GM23338 (cell line): ENCODE data around the gene FAM8A1. TPM values are rescaled to one million over a fixed set of nuclear protein-coding genes. Genes with fewer than 3 reads are reported as not detected.

Experiments
- ATAC-seq: fragments of 200-7000 bp; cut with Tn5 transposase; 3 replicates; pipeline ENCODE4 v1.9.1; 2020
- DNase-seq: peaks from one replicate; pipeline ENCODE4 v3.0.0-alpha.2; 2015; ENCODE audit warnings: low spot score
- H2AFZ ChIP-seq: fragments of 200-600 bp; sonication (generic); 2 replicates; pipeline ENCODE4 v1.8.0; 2016; ENCODE audit warnings: antibody characterized with exemption, mild to moderate bottlenecking, moderate library complexity
- H3F3A ChIP-seq: fragments of 200-600 bp; sonication (generic); replicated peaks from 2 replicates; pipeline ENCODE4 v1.8.0; 2017; ENCODE audit warnings: antibody characterized with exemption, mixed run types, low read depth
- H3K27ac ChIP-seq: fragments of 200-600 bp; sonication (generic); 2 replicates; pipeline ENCODE4 v1.6.1; 2016; ENCODE audit warnings: low read depth
- H3K27me3 ChIP-seq: fragments of 200-600 bp; sonication (generic); 2 replicates; pipeline ENCODE4 v1.8.0; 2016; ENCODE audit warnings: mild to moderate bottlenecking, mixed run types, moderate library complexity; ENCODE audit not compliant: insufficient read depth
- H3K36me3 ChIP-seq: fragments of 200-600 bp; sonication (generic); 2 replicates; pipeline ENCODE4 v1.8.0; 2016; ENCODE audit warnings: mild to moderate bottlenecking; ENCODE audit not compliant: insufficient read depth
- H3K4me1 ChIP-seq: fragments of 200-600 bp; sonication (generic); 2 replicates; pipeline ENCODE4 v1.8.0; 2016; ENCODE audit warnings: mild to moderate bottlenecking, moderate library complexity; ENCODE audit not compliant: insufficient read depth
- H3K4me2 ChIP-seq: fragments of 200-600 bp; sonication (generic); 2 replicates; pipeline ENCODE4 v1.7.1; 2017; ENCODE audit warnings: mixed run types
- H3K4me3 ChIP-seq: fragments of 200-600 bp; sonication (generic); 2 replicates; pipeline ENCODE4 v1.6.1; 2016; ENCODE audit warnings: mixed run types
- H3K79me2 ChIP-seq: fragments of 200-600 bp; sonication (generic); replicated peaks from 2 replicates; pipeline ENCODE4 v1.8.0; 2017; ENCODE audit warnings: mild to moderate bottlenecking; ENCODE audit not compliant: insufficient read depth
- H3K9me2 ChIP-seq: fragments of 200-600 bp; sonication (generic); 2 replicates; pipeline ENCODE4 v1.8.0; 2017; ENCODE audit not compliant: insufficient read depth
- H4K20me1 ChIP-seq: fragments of 200-600 bp; sonication (generic); replicated peaks from 2 replicates; pipeline ENCODE4 v1.8.0; 2017; ENCODE audit warnings: mild to moderate bottlenecking; ENCODE audit not compliant: insufficient read depth
- H3K27ac Mint-ChIP-seq: 2 replicates; pipeline ENCODE4 v1.8.0; 2020; ENCODE audit warnings: inconsistent platforms, mild to moderate bottlenecking, moderate library complexity, mixed read lengths
- H3K27me3 Mint-ChIP-seq: 3 replicates; pipeline ENCODE4 v1.8.0; 2022; ENCODE audit warnings: low read depth, mild to moderate bottlenecking, moderate library complexity, mixed read lengths, inconsistent platforms; ENCODE audit not compliant: insufficient read depth, poor library complexity
- H3K36me3 Mint-ChIP-seq: 3 replicates; pipeline ENCODE4 v1.8.0; 2021; ENCODE audit warnings: low read depth, mild to moderate bottlenecking, inconsistent platforms, moderate library complexity, mixed read lengths
- H3K4me1 Mint-ChIP-seq: 3 replicates; pipeline ENCODE4 v1.8.0; 2020; ENCODE audit warnings: mild to moderate bottlenecking, inconsistent platforms, mixed read lengths
- H3K4me3 Mint-ChIP-seq: 3 replicates; pipeline ENCODE4 v1.8.0; 2021; ENCODE audit warnings: moderate library complexity, mild to moderate bottlenecking, inconsistent platforms, mixed read lengths
- H3K9me3 Mint-ChIP-seq: 3 replicates; pipeline ENCODE4 v1.8.0; 2020; ENCODE audit warnings: moderate library complexity, mild to moderate bottlenecking, inconsistent platforms, mixed read lengths
- CREB1 ChIP-seq: fragments of 250-450 bp; sonication (Bioruptor Pico); IDR thresholded peaks from 2 replicates; pipeline ENCODE4 v1.5.0; 2020; ENCODE audit warnings: low read depth, mild to moderate bottlenecking, moderate library complexity
- CTCF ChIP-seq, 2 experiments: fragments of 200-600 bp in 1 of 2; sonication (generic) in 1 of 2; conservative IDR thresholded peaks; 2 replicates each; pipeline versions ENCODE4 v1.5.1 to v1.6.1; 2016 to 2017; ENCODE audit warnings: antibody characterized with exemption in 2 of 2, low read depth in 2 of 2, mild to moderate bottlenecking in 2 of 2, moderate library complexity in 1 of 2
- ETS1 ChIP-seq: IDR thresholded peaks from 2 replicates; pipeline ENCODE4 v1.6.1; 2016; ENCODE audit warnings: antibody characterized with exemption
- EZH2phosphoT487 ChIP-seq: fragments of 200-600 bp; sonication (generic); IDR thresholded peaks from one replicate; pipeline ENCODE4 v1.8.1; 2018; ENCODE audit warnings: antibody characterized with exemption; ENCODE audit not compliant: unreplicated experiment
- JUNB ChIP-seq: IDR thresholded peaks from one replicate; pipeline ENCODE4 v1.6.1; 2016; ENCODE audit warnings: antibody characterized with exemption; ENCODE audit not compliant: unreplicated experiment
- NANOG ChIP-seq: IDR thresholded peaks from 2 replicates; pipeline ENCODE4 v1.6.1; 2016; ENCODE audit warnings: antibody characterized with exemption, borderline replicate concordance
- POLR2AphosphoS5 ChIP-seq: IDR thresholded peaks from 2 replicates; pipeline ENCODE4 v1.6.1; 2016; ENCODE audit warnings: antibody characterized with exemption, low read depth
- REST ChIP-seq: IDR thresholded peaks from one replicate; pipeline ENCODE4 v1.6.1; 2018; ENCODE audit warnings: antibody characterized with exemption; ENCODE audit not compliant: unreplicated experiment
- ZNF114 ChIP-seq: fragments of 250-450 bp; sonication (Bioruptor Pico); IDR thresholded peaks from 2 replicates; pipeline ENCODE4 v1.5.0; 2020; ENCODE audit warnings: mild to moderate bottlenecking, moderate library complexity
- polyA plus RNA-seq: library from polyadenylated mRNA; unstranded; fragments of >200 nt; fragmentation: Nextera tagmentation; extraction: Ambion mirVana; gene quantifications from 2 replicates; pipeline ENCODE4 v1.2.1, GENCODE V29; 2016
- total RNA-seq: library from RNA; depleted of rRNA; stranded (reverse); fragments of >200 nt; shearing (Covaris generic); gene quantifications from 2 replicates; pipeline ENCODE4 v1.2.3, GENCODE V29; 2014

Gene FAM8A1
- total and polyA plus RNA-seq, 2 experiments from 2014 or later: 4.0 to 15.6 TPM

GRCh38 chr6:17628873-17629272 lies 28.8 kb downstream of the FAM8A1 start:
- Mint-ChIP-seq H3K27me3 (peaks cover 3% of the 10 kb centered on the region), H3K36me3 (peaks cover 85% of the 10 kb centered on the region), H3K27ac (no peak overlapping the region), H3K9me3 (no peaks in the 10 kb centered on the region), H3K4me3 (no peak overlapping the region), H3K4me1 (no peaks in the 10 kb centered on the region)
- DNase-seq (no peak), ATAC-seq (no peak)
- Histone ChIP-seq H3K27ac (no peak overlapping the region), H3F3A (no peaks in the 10 kb centered on the region; the same call in 1 of the 2 replicates), H2AFZ (no peak overlapping the region), H3K4me2 (no peak overlapping the region), H3K36me3 (peaks cover 69% of the 10 kb centered on the region), H3K4me3 (no peak overlapping the region), H3K4me1 (no peaks in the 10 kb centered on the region), H4K20me1 (peaks cover 22% of the 10 kb centered on the region), H3K79me2 (peaks cover 59% of the 10 kb centered on the region), H3K9me2 (no peaks in the 10 kb centered on the region), H3K27me3 (no peaks in the 10 kb centered on the region)
- no peak for TF ChIP-seq CTCF (conservative IDR thresholded peaks at IDR 0.05; ENCODE audit: low read depth in 2 of 2)
- TF ChIP-seq JUNB: no peak
- no peak for TF ChIP-seq POLR2AphosphoS5
- TF ChIP-seq EZH2phosphoT487: no peak
- TF ChIP-seq CREB1 (CRISPR knock-in tag): no peak
- TF ChIP-seq REST: no peak
- TF ChIP-seq NANOG: no peak
- TF ChIP-seq ETS1: no peak

- H3K4me1 ChIP-seq: no peaks in the 10 kb centered on the region
- peaks cover 3% of the 10 kb centered on the region for H3K27me3 Mint-ChIP-seq
- H3K36me3 Mint-ChIP-seq: peaks cover 83% of the 10 kb centered on the region
- peaks cover 65% of the 10 kb centered on the region for H3K79me2 ChIP-seq
- no peak overlapping the region for H3K4me2 ChIP-seq
- no peak overlapping the region for H3K27ac Mint-ChIP-seq
- H3K36me3 ChIP-seq: peaks cover 61% of the 10 kb centered on the region
- peaks cover 22% of the 10 kb centered on the region for H4K20me1 ChIP-seq
- no peaks in the 10 kb centered on the region for H3K9me3 Mint-ChIP-seq
- DNase-seq (no peak), ATAC-seq (no peak)
- no peak overlapping the region for H2AFZ ChIP-seq
- no peak overlapping the region for H3K27ac ChIP-seq
- H3K4me3 ChIP-seq: no peak overlapping the region
- H3F3A ChIP-seq: no peaks in the 10 kb centered on the region; the same call in 1 of the 2 replicates
- no peaks in the 10 kb centered on the region for H3K27me3 ChIP-seq
- no peak overlapping the region for H3K4me3 Mint-ChIP-seq
- no peaks in the 10 kb centered on the region for H3K9me2 ChIP-seq
- no peaks in the 10 kb centered on the region for H3K4me1 Mint-ChIP-seq
- TF ChIP-seq ZNF114 (CRISPR knock-in tag) (no peak), JUNB (no peak)
Measured at GRCh38 chr6:17629824-17630510, 29.9 kb downstream of the FAM8A1 start.
